HUES64 (cell line): ENCODE results near the gene RTN1.

ENCODE experiments used
- H3K27ac ChIP-seq: 2 replicates; pipeline ENCODE4 v1.7.0; 2013; ENCODE audit warnings: low read depth, low read length, inconsistent platforms
- H3K27me3 ChIP-seq: 2 replicates; pipeline ENCODE4 v1.6.1; 2013; ENCODE audit warnings: mild to moderate bottlenecking, low read length; ENCODE audit not compliant: insufficient read depth
- H3K36me3 ChIP-seq: 2 replicates; pipeline ENCODE4 v1.6.1; 2013; ENCODE audit warnings: mild to moderate bottlenecking, low read length; ENCODE audit not compliant: insufficient read depth
- H3K4me1 ChIP-seq: 2 replicates; pipeline ENCODE4 v1.6.1; 2013; ENCODE audit warnings: mild to moderate bottlenecking, low read length, moderate library complexity; ENCODE audit not compliant: insufficient read depth
- H3K4me3 ChIP-seq: 2 replicates; pipeline ENCODE4 v1.5.1; 2013; ENCODE audit warnings: mild to moderate bottlenecking, low read length, moderate library complexity
- H3K9ac ChIP-seq: 2 replicates; pipeline ENCODE4 v1.6.1; 2013; ENCODE audit warnings: mild to moderate bottlenecking, low read depth, low read length
- H3K9me3 ChIP-seq: 2 replicates; pipeline ENCODE4 v1.6.1; 2013; ENCODE audit warnings: low read depth, low read length; ENCODE audit not compliant: insufficient read depth
- WGBS: fragments of 150-250, 120-280 bp; methylation state at CpG from one replicate; pipeline ENCODE4 v1.1.7; 2013; ENCODE audit warnings: missing lambda C conversion rate; 5-methylcytosine and 5-hydroxymethylcytosine counted together

The RTN1 gene

DNA sequence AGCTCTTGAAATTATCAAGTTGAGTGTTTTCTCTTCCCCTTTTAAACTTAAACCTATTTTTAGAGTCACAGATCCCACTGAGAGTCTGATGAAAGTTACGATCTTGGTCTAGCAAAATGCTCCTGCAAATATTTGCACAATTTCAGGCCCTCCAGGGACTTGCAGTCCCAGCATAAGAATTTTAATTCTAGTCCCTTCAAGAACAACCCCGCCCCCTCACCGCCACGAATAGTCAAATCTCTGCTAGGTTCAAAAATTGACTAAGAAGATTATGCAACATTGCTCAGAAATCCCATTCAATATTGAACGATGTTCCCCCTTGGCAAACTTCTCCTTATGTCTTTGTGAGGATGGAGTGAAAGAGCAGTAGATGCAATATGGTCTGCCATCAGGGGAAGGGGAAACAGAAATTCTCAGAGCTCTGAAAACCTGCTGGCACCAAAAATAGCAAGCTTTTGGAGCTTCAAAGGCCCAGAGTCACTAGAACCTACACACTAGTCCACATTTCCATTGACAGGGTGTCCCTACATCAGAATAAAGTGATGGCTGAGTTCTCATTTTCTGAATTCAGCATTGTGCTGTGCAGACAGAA is 166.4 kb downstream of the RTN1 start:
- Histone ChIP-seq H3K4me3 (no peak overlapping the region), H3K27me3 (no peaks in the 10 kb centered on the region), H3K9ac (no peak overlapping the region), H3K36me3 (no peaks in the 10 kb centered on the region), H3K27ac (no peak overlapping the region), H3K4me1 (no peaks in the 10 kb centered on the region), H3K9me3 (peaks cover 11% of the 10 kb centered on the region; the same call in 1 of the 2 replicates)
- WGBS, result 88% methylated on average over 5 of the region's 5 CpGs

DNA sequence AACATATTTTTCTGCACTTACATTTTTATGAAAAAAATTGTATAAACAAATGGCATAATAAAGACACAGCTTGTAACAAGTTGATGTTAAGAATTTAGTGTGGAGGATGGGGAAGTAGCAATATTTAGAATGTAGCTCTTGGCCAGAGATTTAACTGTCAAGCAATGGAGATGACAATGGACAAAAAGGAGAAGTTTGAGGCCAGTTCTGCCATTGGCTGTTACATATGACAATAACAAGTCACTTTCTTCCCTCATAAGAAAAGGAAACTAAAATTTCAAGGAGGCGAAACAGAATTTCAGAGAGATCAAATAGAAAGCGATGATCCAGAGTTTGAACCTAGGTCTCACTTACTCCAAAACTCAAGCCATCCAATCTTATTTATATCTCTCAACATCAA is 171.1 kb downstream of the RTN1 start:
- WGBS, result 95% methylated on average over 2 of the region's 2 CpGs

GRCh38 chr14:59698793-59699192 is 171.8 kb downstream of the RTN1 start:
- Histone ChIP-seq H3K4me3 (no peak overlapping the region), H3K9ac (no peak overlapping the region), H3K9me3 (peaks cover 11% of the 10 kb centered on the region; the same call in 1 of the 2 replicates), H3K4me1 (no peaks in the 10 kb centered on the region), H3K27ac (no peak overlapping the region), H3K36me3 (no peaks in the 10 kb centered on the region), H3K27me3 (no peaks in the 10 kb centered on the region)
- 88% methylated on average over 2 of the region's 2 CpGs for WGBS

More for the DNA sequence above, 171.1 kb downstream of the RTN1 start:
- Histone ChIP-seq H3K4me1 (no peaks in the 10 kb centered on the region), H3K4me3 (no peak overlapping the region), H3K36me3 (no peaks in the 10 kb centered on the region), H3K9me3 (peaks cover 11% of the 10 kb centered on the region; the same call in 1 of the 2 replicates), H3K27ac (no peak overlapping the region), H3K27me3 (no peaks in the 10 kb centered on the region), H3K9ac (no peak overlapping the region)

DNA sequence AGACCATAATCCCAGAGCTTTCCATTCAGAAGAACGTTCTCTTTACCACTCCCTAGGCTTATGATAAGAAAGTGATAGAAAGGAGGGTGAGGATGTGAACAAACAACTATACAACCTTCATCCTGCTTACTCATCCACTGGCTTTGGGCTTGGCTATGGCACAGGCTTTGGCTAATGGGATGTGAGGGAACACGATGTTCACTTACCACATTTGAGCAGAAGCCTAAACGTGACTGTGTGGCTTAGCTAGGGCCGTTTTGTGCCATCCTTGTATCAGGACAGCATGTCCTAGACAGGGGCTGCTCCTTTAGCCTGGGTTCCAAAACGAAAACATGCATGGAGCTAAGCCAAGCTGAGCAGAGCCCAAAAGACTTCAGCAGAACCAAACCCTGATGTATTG is 175.4 kb downstream of the RTN1 start:
- no peaks in the 10 kb centered on the region for H3K4me1 ChIP-seq
- H3K36me3 ChIP-seq, result no peaks in the 10 kb centered on the region
- WGBS, result 87% methylated on average over 4 of the region's 5 CpGs
- no peaks in the 10 kb centered on the region for H3K27me3 ChIP-seq
- H3K9me3 ChIP-seq, result no peaks in the 10 kb centered on the region
- no peak overlapping the region for H3K27ac ChIP-seq
- H3K9ac ChIP-seq, result no peak overlapping the region
- H3K4me3 ChIP-seq, result no peak overlapping the region

GRCh38 chr14:59691266-59691665 is 179.3 kb downstream of the RTN1 start:
- no peak overlapping the region for H3K9ac ChIP-seq
- H3K4me3 ChIP-seq, result no peak overlapping the region
- no peak overlapping the region for H3K27ac ChIP-seq
- H3K4me1 ChIP-seq, result no peaks in the 10 kb centered on the region
- no peaks in the 10 kb centered on the region for H3K9me3 ChIP-seq
- no peaks in the 10 kb centered on the region for H3K27me3 ChIP-seq
- WGBS, result 29% methylated on average over 2 of the region's 2 CpGs
- H3K36me3 ChIP-seq, result no peaks in the 10 kb centered on the region

DNA sequence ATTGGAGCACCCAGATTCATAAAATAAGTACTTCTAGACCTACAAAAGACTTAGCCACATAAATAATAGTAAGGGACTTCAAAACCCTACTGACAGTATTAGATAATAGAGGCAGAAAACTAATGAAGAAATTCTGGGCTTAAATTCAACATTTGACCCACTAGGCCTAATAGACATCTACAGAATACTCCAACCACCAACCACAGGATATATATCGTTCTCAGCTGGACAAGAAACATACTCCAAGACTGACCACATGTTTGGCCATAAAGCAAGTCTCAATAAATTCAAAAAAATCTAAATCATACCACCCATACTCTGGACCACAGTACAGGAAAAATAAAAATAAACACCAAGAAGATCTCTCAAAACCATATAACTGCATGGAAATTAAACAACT is 180.2 kb downstream of the RTN1 start:
- H3K27ac ChIP-seq, result no peak overlapping the region
- no peak overlapping the region for H3K9ac ChIP-seq
- WGBS, result 0% methylated on average over 1 of the region's 1 CpG
- H3K4me3 ChIP-seq, result no peak overlapping the region
- no peaks in the 10 kb centered on the region for H3K36me3 ChIP-seq
- H3K27me3 ChIP-seq, result no peaks in the 10 kb centered on the region
- H3K9me3 ChIP-seq, result no peaks in the 10 kb centered on the region
- no peaks in the 10 kb centered on the region for H3K4me1 ChIP-seq

GRCh38 chr14:59688224-59689170 is 182.1 kb downstream of the RTN1 start:
- Histone ChIP-seq H3K27me3 (no peaks in the 10 kb centered on the region), H3K4me1 (peaks cover 5% of the 10 kb centered on the region), H3K9ac (no peak overlapping the region), H3K27ac (no peak overlapping the region), H3K4me3 (no peak overlapping the region), H3K36me3 (no peaks in the 10 kb centered on the region), H3K9me3 (no peaks in the 10 kb centered on the region)
- 81% methylated on average over 8 of the region's 8 CpGs for WGBS

GRCh38 chr14:59687663-59688062 is 182.9 kb downstream of the RTN1 start:
- H3K9me3 ChIP-seq, result no peaks in the 10 kb centered on the region
- peaks cover 7% of the 10 kb centered on the region for H3K4me1 ChIP-seq
- no peaks in the 10 kb centered on the region for H3K27me3 ChIP-seq
- no peaks in the 10 kb centered on the region for H3K36me3 ChIP-seq
- no peak overlapping the region for H3K9ac ChIP-seq
- H3K27ac ChIP-seq, result no peak overlapping the region
- H3K4me3 ChIP-seq, result no peak overlapping the region

DNA sequence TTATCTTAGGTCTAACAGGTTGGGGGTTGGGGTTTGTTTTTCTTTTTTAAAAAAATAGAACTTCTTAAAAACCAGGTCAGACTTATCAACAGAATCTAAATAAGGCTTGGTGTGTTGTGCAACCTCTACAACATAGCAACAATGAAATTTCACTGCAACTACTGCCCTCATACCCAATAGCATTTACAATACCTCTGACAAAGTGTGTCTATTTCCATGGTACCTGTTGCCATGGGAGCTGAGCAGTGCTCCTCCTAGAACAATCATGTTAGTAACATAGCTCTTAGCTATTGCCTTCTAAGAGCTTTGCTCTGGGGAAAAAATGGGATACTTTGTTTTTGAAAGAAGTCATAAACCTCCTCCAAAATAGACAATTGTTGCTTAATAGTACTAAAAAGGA is 190.7 kb downstream of the RTN1 start:
- H3K36me3 ChIP-seq, result no peaks in the 10 kb centered on the region
- H3K4me3 ChIP-seq, result no peak overlapping the region
- no peak overlapping the region for H3K9ac ChIP-seq
- H3K27me3 ChIP-seq, result no peaks in the 10 kb centered on the region
- H3K4me1 ChIP-seq, result peaks cover 9% of the 10 kb centered on the region
- no peak overlapping the region for H3K27ac ChIP-seq
- no peaks in the 10 kb centered on the region for H3K9me3 ChIP-seq

GRCh38 chr14:59678352-59678751 is 192.2 kb downstream of the RTN1 start:
- Histone ChIP-seq H3K27ac (no peak overlapping the region), H3K27me3 (no peaks in the 10 kb centered on the region), H3K4me1 (peaks cover 3% of the 10 kb centered on the region; the same call in 1 of the 2 replicates), H3K36me3 (no peaks in the 10 kb centered on the region), H3K9me3 (peaks cover 6% of the 10 kb centered on the region), H3K9ac (no peak overlapping the region), H3K4me3 (no peak overlapping the region)
- 93% methylated on average over 2 of the region's 2 CpGs for WGBS

GRCh38 chr14:59677771-59678231 is 192.8 kb downstream of the RTN1 start:
- 89% methylated on average over 3 of the region's 3 CpGs for WGBS
- H3K27ac ChIP-seq, result no peak overlapping the region
- H3K9ac ChIP-seq, result no peak overlapping the region
- H3K36me3 ChIP-seq, result no peaks in the 10 kb centered on the region
- H3K4me1 ChIP-seq, result peaks cover 2% of the 10 kb centered on the region; the same call in 1 of the 2 replicates
- H3K9me3 ChIP-seq, result peaks cover 11% of the 10 kb centered on the region
- no peak overlapping the region for H3K4me3 ChIP-seq
- no peaks in the 10 kb centered on the region for H3K27me3 ChIP-seq
